Loucy (cell line): ENCODE measurements around the gene PLIN5.

Experiments
- H2AFZ ChIP-seq: fragments of 200-600 bp; sonication (generic); 2 replicates; pipeline ENCODE4 v1.6.0; 2016; ENCODE audit warnings: antibody characterized with exemption, mild to moderate bottlenecking, low read length, moderate library complexity
- H3F3A ChIP-seq: fragments of 200-600 bp; 2 replicates; pipeline ENCODE4 v1.6.0; 2016; ENCODE audit warnings: antibody characterized with exemption, low read depth, mild to moderate bottlenecking
- H3K27me3 ChIP-seq: fragments of 200-600 bp; sonication (generic); 2 replicates; pipeline ENCODE4 v1.6.1; 2014; ENCODE audit warnings: low read length, mild to moderate bottlenecking; ENCODE audit not compliant: insufficient read depth, poor library complexity, severe bottlenecking
- H3K36me3 ChIP-seq: fragments of 200-600 bp; sonication (generic); 2 replicates; pipeline ENCODE4 v1.6.1; 2016; ENCODE audit warnings: low read length; ENCODE audit not compliant: insufficient read depth
- H3K4me1 ChIP-seq: fragments of 200-600 bp; sonication (generic); 2 replicates; pipeline ENCODE4 v1.5.1; 2014; ENCODE audit warnings: low read length, mild to moderate bottlenecking; ENCODE audit not compliant: insufficient read depth, poor library complexity, severe bottlenecking
- H3K4me2 ChIP-seq: fragments of 200-600 bp; sonication (generic); 2 replicates; pipeline ENCODE4 v1.6.0; 2014; ENCODE audit warnings: antibody characterized with exemption, low read length, low read depth, mild to moderate bottlenecking; ENCODE audit not compliant: poor library complexity, severe bottlenecking
- H3K4me3 ChIP-seq: fragments of 200-600 bp; sonication (generic); 2 replicates; pipeline ENCODE4 v1.5.1; 2014; ENCODE audit warnings: low read length, mild to moderate bottlenecking, mixed read lengths; ENCODE audit not compliant: poor library complexity, severe bottlenecking
- H3K79me2 ChIP-seq: fragments of 200-600 bp; sonication (generic); 2 replicates; pipeline ENCODE4 v1.6.1; 2014; ENCODE audit warnings: low read length; ENCODE audit not compliant: insufficient read depth
- H3K9ac ChIP-seq: fragments of 200-600 bp; sonication (generic); 2 replicates; pipeline ENCODE4 v1.6.0; 2014; ENCODE audit warnings: mild to moderate bottlenecking, low read depth, low read length, moderate library complexity; ENCODE audit not compliant: poor library complexity, severe bottlenecking
- H3K9me2 ChIP-seq: fragments of 200-600 bp; sonication (generic); replicated peaks from 2 replicates; pipeline ENCODE4 v1.6.1; 2016; ENCODE audit warnings: low read depth, low read length, mixed read lengths
- H3K9me3 ChIP-seq: fragments of 200-600 bp; sonication (generic); 2 replicates; pipeline ENCODE4 v1.6.1; 2014; ENCODE audit warnings: mild to moderate bottlenecking, antibody characterized with exemption, low read length, low read depth; ENCODE audit not compliant: insufficient read depth
- H4K20me1 ChIP-seq: fragments of 200-600 bp; sonication (generic); 2 replicates; pipeline ENCODE4 v1.6.0; 2014; ENCODE audit warnings: antibody characterized with exemption, low read length, mild to moderate bottlenecking; ENCODE audit not compliant: insufficient read depth, poor library complexity, severe bottlenecking
- EZH2phosphoT487 ChIP-seq: fragments of 200-600 bp; IDR thresholded peaks from 2 replicates; pipeline ENCODE4 v1.6.1; 2018; ENCODE audit warnings: antibody characterized with exemption, mild to moderate bottlenecking, moderate library complexity, borderline replicate concordance
- TF ChIP-seq, protein P1 (sequence below): fragments of 200-600 bp; sonication (generic); conservative IDR thresholded peaks from 2 replicates; pipeline ENCODE4 v1.5.1; 2014; ENCODE audit warnings: mild to moderate bottlenecking, antibody characterized with exemption, low read length

Gene PLIN5

DNA sequence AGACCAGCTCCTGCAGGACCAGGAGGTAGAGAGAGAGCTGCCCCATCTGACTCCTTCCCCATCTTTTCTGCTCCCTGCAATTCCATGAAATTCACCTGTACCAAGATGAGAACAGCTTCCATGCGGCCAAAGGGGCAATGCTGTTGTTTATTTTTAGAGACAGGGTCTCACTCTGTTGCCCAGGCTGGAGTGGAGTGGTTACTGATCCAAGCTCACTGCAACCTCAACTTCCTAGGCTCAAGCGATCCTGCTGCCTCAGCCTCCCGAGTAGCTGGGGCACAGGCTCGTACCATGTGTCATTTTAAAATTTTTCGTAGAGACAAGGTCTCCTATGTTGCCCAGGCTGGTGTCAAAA is 13.2 kb downstream of the PLIN5 start:
- H3K4me3 ChIP-seq = no peak overlapping the region
- H3K9ac ChIP-seq = no peak overlapping the region
- TF ChIP-seq, protein P1, sequence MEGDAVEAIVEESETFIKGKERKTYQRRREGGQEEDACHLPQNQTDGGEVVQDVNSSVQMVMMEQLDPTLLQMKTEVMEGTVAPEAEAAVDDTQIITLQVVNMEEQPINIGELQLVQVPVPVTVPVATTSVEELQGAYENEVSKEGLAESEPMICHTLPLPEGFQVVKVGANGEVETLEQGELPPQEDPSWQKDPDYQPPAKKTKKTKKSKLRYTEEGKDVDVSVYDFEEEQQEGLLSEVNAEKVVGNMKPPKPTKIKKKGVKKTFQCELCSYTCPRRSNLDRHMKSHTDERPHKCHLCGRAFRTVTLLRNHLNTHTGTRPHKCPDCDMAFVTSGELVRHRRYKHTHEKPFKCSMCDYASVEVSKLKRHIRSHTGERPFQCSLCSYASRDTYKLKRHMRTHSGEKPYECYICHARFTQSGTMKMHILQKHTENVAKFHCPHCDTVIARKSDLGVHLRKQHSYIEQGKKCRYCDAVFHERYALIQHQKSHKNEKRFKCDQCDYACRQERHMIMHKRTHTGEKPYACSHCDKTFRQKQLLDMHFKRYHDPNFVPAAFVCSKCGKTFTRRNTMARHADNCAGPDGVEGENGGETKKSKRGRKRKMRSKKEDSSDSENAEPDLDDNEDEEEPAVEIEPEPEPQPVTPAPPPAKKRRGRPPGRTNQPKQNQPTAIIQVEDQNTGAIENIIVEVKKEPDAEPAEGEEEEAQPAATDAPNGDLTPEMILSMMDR = no peak
- TF ChIP-seq EZH2phosphoT487 = no peak
- H2AFZ ChIP-seq = no peak overlapping the region
- no peaks in the 10 kb centered on the region for H3F3A ChIP-seq
- H3K27me3 ChIP-seq = no peaks in the 10 kb centered on the region
- no peaks in the 10 kb centered on the region for H3K9me2 ChIP-seq
- no peak overlapping the region for H3K4me2 ChIP-seq
- no peaks in the 10 kb centered on the region for H4K20me1 ChIP-seq
- no peaks in the 10 kb centered on the region for H3K9me3 ChIP-seq
- no peaks in the 10 kb centered on the region for H3K4me1 ChIP-seq
- H3K36me3 ChIP-seq = no peaks in the 10 kb centered on the region
- no peaks in the 10 kb centered on the region for H3K79me2 ChIP-seq

DNA sequence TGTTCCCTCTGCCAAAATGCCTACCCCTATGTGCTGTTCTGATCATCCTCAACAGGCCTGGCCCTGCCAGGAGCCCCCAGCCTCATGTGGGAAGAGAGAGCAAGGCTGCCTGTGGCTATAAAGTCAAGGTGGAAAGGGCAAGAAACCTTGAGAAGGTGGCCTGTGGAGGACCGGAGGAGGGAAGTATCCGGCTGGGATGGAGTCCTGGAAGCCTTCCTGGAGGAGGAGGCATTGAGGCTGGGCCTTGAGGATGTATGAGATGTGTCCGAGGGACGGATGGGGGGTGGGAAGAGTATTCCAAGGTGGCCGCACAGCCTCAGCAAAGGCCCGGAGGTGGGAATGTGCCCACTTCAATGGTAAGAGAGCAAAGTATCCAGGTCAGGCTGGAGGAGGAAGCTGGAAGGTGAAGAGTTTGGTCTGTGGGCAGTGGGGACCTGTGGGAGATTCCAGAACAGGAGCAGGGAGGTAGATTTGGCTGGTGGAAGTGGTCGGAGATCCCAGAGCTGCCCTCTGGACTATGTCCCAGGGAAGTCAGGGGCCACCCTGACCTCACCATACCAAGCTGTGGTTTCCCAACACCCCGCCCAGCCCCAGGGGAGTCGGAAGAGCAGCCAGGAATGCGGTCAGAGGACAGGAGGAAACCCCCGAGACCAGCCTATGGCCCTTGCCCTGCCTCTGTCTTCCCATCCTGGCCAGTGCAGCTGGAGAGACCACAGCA is 13.7 kb downstream of the PLIN5 start:
- Histone ChIP-seq H3K4me1 (no peaks in the 10 kb centered on the region), H3K9me3 (no peaks in the 10 kb centered on the region), H3F3A (no peaks in the 10 kb centered on the region), H3K27me3 (no peaks in the 10 kb centered on the region), H3K9ac (no peak overlapping the region), H3K79me2 (no peaks in the 10 kb centered on the region), H3K4me3 (no peak overlapping the region), H4K20me1 (no peaks in the 10 kb centered on the region), H3K36me3 (no peaks in the 10 kb centered on the region), H2AFZ (no peak overlapping the region), H3K4me2 (no peak overlapping the region), H3K9me2 (no peaks in the 10 kb centered on the region)
- TF ChIP-seq, protein P1 = no peak
- no peak for TF ChIP-seq EZH2phosphoT487

DNA sequence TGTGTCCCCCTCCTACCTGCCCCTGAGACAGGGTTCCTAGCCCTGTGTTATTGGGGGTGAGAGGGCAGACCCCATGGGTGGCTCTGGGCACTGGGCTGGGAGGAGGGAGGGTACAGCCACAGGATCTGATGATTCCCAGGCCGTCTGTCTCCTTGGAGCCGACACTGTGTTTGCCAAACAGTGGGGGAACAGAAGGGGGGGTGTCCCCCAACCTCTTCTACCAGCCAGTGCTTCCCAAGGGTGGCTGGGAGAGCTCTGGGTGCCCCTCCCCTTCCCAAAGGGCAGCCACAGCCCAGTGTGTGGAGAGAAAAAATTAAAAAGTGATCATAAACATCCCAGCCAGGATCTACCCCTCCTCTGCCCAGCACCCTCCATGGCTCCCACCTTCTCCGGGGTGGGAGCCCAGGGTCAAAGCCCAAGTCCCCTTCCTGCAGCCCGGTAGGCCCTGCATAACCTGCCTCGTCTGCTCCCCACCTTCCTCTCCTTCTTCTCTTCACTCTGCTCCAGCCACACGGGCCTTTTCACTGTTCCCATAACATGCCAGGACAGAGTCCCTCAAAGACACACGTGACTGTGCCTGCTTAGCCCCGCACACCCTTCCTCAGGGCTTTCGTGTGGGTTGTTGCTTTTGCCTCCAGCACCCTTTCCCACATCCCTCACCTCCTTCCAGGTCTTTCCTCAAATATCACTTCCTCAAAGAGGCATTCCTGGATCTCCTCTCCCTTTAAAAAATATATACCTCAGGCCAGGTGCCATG is 15.3 kb downstream of the PLIN5 start:
- no peak overlapping the region for H3K9ac ChIP-seq
- H3F3A ChIP-seq = no peaks in the 10 kb centered on the region
- no peaks in the 10 kb centered on the region for H3K36me3 ChIP-seq
- no peak overlapping the region for H2AFZ ChIP-seq
- H3K4me3 ChIP-seq = no peak overlapping the region
- no peaks in the 10 kb centered on the region for H3K27me3 ChIP-seq
- no peaks in the 10 kb centered on the region for H3K79me2 ChIP-seq
- H3K9me3 ChIP-seq = no peaks in the 10 kb centered on the region
- TF ChIP-seq, protein P1 = no peak
- no peak for TF ChIP-seq EZH2phosphoT487
- no peaks in the 10 kb centered on the region for H3K9me2 ChIP-seq
- H4K20me1 ChIP-seq = no peaks in the 10 kb centered on the region
- no peaks in the 10 kb centered on the region for H3K4me1 ChIP-seq
- no peak overlapping the region for H3K4me2 ChIP-seq
